ENCODE measurements around the gene KIF14. TPM values are rescaled to one million over a fixed set of nuclear protein-coding genes. Genes with fewer than 3 reads are reported as not detected.
"Not testable (repeated sequence)": the region's sequence is repeated elsewhere in the genome, so short reads cannot be mapped to it uniquely, and the experiment has no call there.

Gene KIF14
- total and polyA plus RNA-seq, 2 experiments from 2014 or later, result 13.3 to 23.2 TPM

- peaks cover 7% of the 10 kb centered on the region for H3K27me3 Mint-ChIP-seq (ENCODE audit: insufficient read depth, low read depth, poor library complexity)
- H3K27ac Mint-ChIP-seq, result no peak overlapping the region
- Histone ChIP-seq H4K20me1 (replicated peaks; ENCODE audit: insufficient read depth) (no peaks in the 10 kb centered on the region), H3K4me3 (no peak overlapping the region), H3K4me2 (no peak overlapping the region), H3F3A (replicated peaks; ENCODE audit: low read depth) (no peaks in the 10 kb centered on the region), H3K27ac (ENCODE audit: low read depth) (no peak overlapping the region), H3K9me2 (ENCODE audit: insufficient read depth) (no peaks in the 10 kb centered on the region), H3K4me1 (ENCODE audit: insufficient read depth) (peaks cover 4% of the 10 kb centered on the region), H3K27me3 (ENCODE audit: insufficient read depth) (no peaks in the 10 kb centered on the region), H2AFZ (0 out of 2 replicates have a peak overlapping the region, but pooled peaks have one; percentile 25), H3K36me3 (ENCODE audit: insufficient read depth) (no peaks in the 10 kb centered on the region), H3K79me2 (replicated peaks; ENCODE audit: insufficient read depth) (no peaks in the 10 kb centered on the region)
- TF ChIP-seq NANOG (IDR thresholded peaks at IDR 0.05; ENCODE audit: borderline replicate concordance) (no peak), ZNF331 (CRISPR knock-in tag; IDR thresholded peaks at IDR 0.05; ENCODE audit: low read depth) (no peak), STAT1 (IDR thresholded peaks at IDR 0.05; ENCODE audit: unreplicated experiment) (no peak), CTCF (conservative IDR thresholded peaks at IDR 0.05; ENCODE audit: low read depth in 2 of 2) (no peak), ETS1 (IDR thresholded peaks at IDR 0.05) (no peak), EZH2 (IDR thresholded peaks at IDR 0.05; ENCODE audit: low read depth, unreplicated experiment) (no peak), EZH2phosphoT487 (IDR thresholded peaks at IDR 0.05; ENCODE audit: unreplicated experiment) (no peak), REST (IDR thresholded peaks at IDR 0.05; ENCODE audit: unreplicated experiment) (no peak)
- no peaks in the 10 kb centered on the region for H3K36me3 Mint-ChIP-seq (ENCODE audit: low read depth)
- peaks cover 16% of the 10 kb centered on the region; the same call in 2 of the 3 replicates for H3K4me1 Mint-ChIP-seq
- DNase-seq (ENCODE audit: low spot score), result no peak
- no peak for ATAC-seq
- no peak overlapping the region for H3K4me3 Mint-ChIP-seq
- no peaks in the 10 kb centered on the region for H3K9me3 Mint-ChIP-seq
These were observed 95.2 kb downstream of the KIF14 start for GRCh38 chr1:200525090-200525987.

GRCh38 chr1:200524551-200524950, 96.0 kb downstream of the KIF14 start:
- H3K27ac Mint-ChIP-seq; H3K9me2 ChIP-seq (ENCODE audit: insufficient read depth); H3K36me3 ChIP-seq (ENCODE audit: insufficient read depth): not testable (repeated sequence)

More at GRCh38 chr1:200524551-200524950, 96.0 kb downstream of the KIF14 start:
- not testable (repeated sequence) for H3K36me3 Mint-ChIP-seq (ENCODE audit: low read depth); H3K27me3 Mint-ChIP-seq (ENCODE audit: insufficient read depth, low read depth, poor library complexity); H3K4me3 ChIP-seq; H3F3A ChIP-seq (replicated peaks; ENCODE audit: low read depth); H4K20me1 ChIP-seq (replicated peaks; ENCODE audit: insufficient read depth); H3K4me1 ChIP-seq (ENCODE audit: insufficient read depth); H3K9me3 Mint-ChIP-seq; H3K27ac ChIP-seq (ENCODE audit: low read depth); H2AFZ ChIP-seq; H3K4me3 Mint-ChIP-seq; H3K79me2 ChIP-seq (replicated peaks; ENCODE audit: insufficient read depth); ATAC-seq; H3K27me3 ChIP-seq (ENCODE audit: insufficient read depth); H3K4me2 ChIP-seq; DNase-seq (ENCODE audit: low spot score)
- peaks cover 13% of the 10 kb centered on the region; the same call in 2 of the 3 replicates for H3K4me1 Mint-ChIP-seq

All from GM23338 (cell line).